Keratinocyte (primary cell): Measurements from ENCODE around the gene FAM114A1.

Experiments used
- CTCF ChIP-seq, 3 experiments: IDR thresholded peaks in 1 of 3; conservative IDR thresholded peaks in 1 of 3; optimal IDR thresholded peaks in 1 of 3; 2 replicates in 2 of 3; 3 replicates in 1 of 3; pipeline versions ENCODE3 to v1.5.1; 2011; ENCODE audit warnings: low read length in 3 of 3, mild to moderate bottlenecking in 3 of 3, moderate library complexity in 2 of 3, control low read depth in 1 of 3, inconsistent platforms in 1 of 3; ENCODE audit not compliant: insufficient read depth in 2 of 3; ENCODE audit errors: extremely low read depth in 1 of 3
- EZH2 ChIP-seq: IDR thresholded peaks from one replicate; pipeline ENCODE4 v1.6.1; 2012; ENCODE audit warnings: inconsistent platforms, mild to moderate bottlenecking, low read length, moderate library complexity

GRCh38 chr4:38935391-38936073 lies 67.9 kb downstream of the FAM114A1 start:
- TF ChIP-seq CTCF (optimal IDR thresholded peaks at IDR 0.05 in 1 of 3, IDR thresholded peaks at IDR 0.05 in 1 of 3, conservative IDR thresholded peaks at IDR 0.05 in 1 of 3; ENCODE audit: extremely low read depth in 1 of 3, insufficient read depth in 2 of 3, low read length in 3 of 3) (no peak), EZH2 (no peak)
